ENCODE data around the gene SYF2. TPM values are rescaled to one million over a fixed set of nuclear protein-coding genes. Genes with fewer than 3 reads are reported as not detected.
A peak's percentile ranks its signal among the peaks of the same experiment; 100 is the strongest.

Gene SYF2
- total RNA-seq, 4 donors from 2014 or later, result 2.8 to 63.1 (median 36.6) TPM

GRCh38 chr1:25255706-25256577, 23.6 kb upstream of the SYF2 start:
- no peak overlapping the region for H3K4me3 ChIP-seq
- in situ Hi-C loops (cut with MboI; ENCODE audit: low pct_ligation_motif_present in 1 of 4, low pct_unique_long_range_greater_than_20kb in 1 of 4, low sequenced_read_pairs in 3 of 4), result loop anchor here in 1 of 4 donors (10.0 kb wide), 1 partner anchor 89 kb away; no protein-coding TSS in a partner anchor
- H3K27ac ChIP-seq, result no peak overlapping the region
- WGBS, 2 donors (ENCODE audit: low coverage in 1 of 2), result 80 to 97% methylated on average over 1 to 18 of the region's 18 CpGs
- intact Hi-C loops (cut with DNase I; ENCODE audit: low total_unique reads), result no loop called here
- no peaks in the 10 kb centered on the region for H3K36me3 ChIP-seq
- TF ChIP-seq POLR2AphosphoS5 (IDR thresholded peaks at IDR 0.05), result no peak
- no peak for TF ChIP-seq CTCF (IDR thresholded peaks at IDR 0.05)
- TF ChIP-seq POLR2A (IDR thresholded peaks at IDR 0.05), result no peak
- no peak for TF ChIP-seq EP300 (IDR thresholded peaks at IDR 0.05; ENCODE audit: low read depth)
- no peaks in the 10 kb centered on the region for H3K27me3 ChIP-seq
- no peak for DNase-seq
- H3K9me3 ChIP-seq, result no peaks in the 10 kb centered on the region
- no peaks in the 10 kb centered on the region for H3K4me1 ChIP-seq

GRCh38 chr1:25253911-25254310, 21.6 kb upstream of the SYF2 start:
- Histone ChIP-seq H3K9me3 (no peaks in the 10 kb centered on the region), H3K4me1 (no peaks in the 10 kb centered on the region), H3K4me3 (no peak overlapping the region), H3K27me3 (no peaks in the 10 kb centered on the region), H3K36me3 (no peaks in the 10 kb centered on the region), H3K27ac (no peak overlapping the region)
- in situ Hi-C loops (cut with MboI; ENCODE audit: low pct_ligation_motif_present in 1 of 4, low pct_unique_long_range_greater_than_20kb in 1 of 4, low sequenced_read_pairs in 3 of 4) (loop anchor here in 1 of 4 donors (10.0 kb wide), 1 partner anchor 91 kb away; no protein-coding TSS in a partner anchor), intact Hi-C loops (cut with DNase I; ENCODE audit: low total_unique reads) (no loop called here)
- DNase-seq, result no peak
- 83 to 88% methylated on average over 1 to 2 of the region's 2 CpGs for WGBS, 2 donors (ENCODE audit: low coverage in 1 of 2)
- TF ChIP-seq POLR2A (IDR thresholded peaks at IDR 0.05) (no peak), EP300 (IDR thresholded peaks at IDR 0.05; ENCODE audit: low read depth) (no peak), POLR2AphosphoS5 (IDR thresholded peaks at IDR 0.05) (no peak), CTCF (IDR thresholded peaks at IDR 0.05) (no peak)

GRCh38 chr1:25247829-25248754, 15.8 kb upstream of the SYF2 start:
- peak overlapping the region; percentile 100 for H3K27ac ChIP-seq
- peaks cover 13 to 34% (median 25%) of the 10 kb centered on the region in 4 donors for H3K4me1 ChIP-seq
- H3K36me3 ChIP-seq, result peaks cover 0 to 27% (median 12%) of the 10 kb centered on the region in 4 donors
- in situ Hi-C loops (cut with MboI; ENCODE audit: low pct_ligation_motif_present in 1 of 4, low pct_unique_long_range_greater_than_20kb in 1 of 4, low sequenced_read_pairs in 3 of 4), result no loop called here
- H3K9me3 ChIP-seq, result no peaks in the 10 kb centered on the region
- no peaks in the 10 kb centered on the region for H3K27me3 ChIP-seq
- intact Hi-C loops (cut with DNase I; ENCODE audit: low total_unique reads), result no loop called here
- 25 to 70% methylated on average over 9 to 27 of the region's 30 CpGs for WGBS, 2 donors (ENCODE audit: low coverage in 1 of 2)
- no peak for TF ChIP-seq EP300 (IDR thresholded peaks at IDR 0.05; ENCODE audit: low read depth)
- no peak for TF ChIP-seq POLR2AphosphoS5 (IDR thresholded peaks at IDR 0.05)
- TF ChIP-seq CTCF (IDR thresholded peaks at IDR 0.05), result peak in 1 of 5 experiments; percentile 3
- no peak for TF ChIP-seq POLR2A (IDR thresholded peaks at IDR 0.05)
- H3K4me3 ChIP-seq, result peak overlapping the region; percentile 77 to 98 (median 90)
- DNase-seq, result no peak

Measured in transverse colon (tissue), 4 donors.